Measurements from ENCODE around the gene TREML1.

DNA sequence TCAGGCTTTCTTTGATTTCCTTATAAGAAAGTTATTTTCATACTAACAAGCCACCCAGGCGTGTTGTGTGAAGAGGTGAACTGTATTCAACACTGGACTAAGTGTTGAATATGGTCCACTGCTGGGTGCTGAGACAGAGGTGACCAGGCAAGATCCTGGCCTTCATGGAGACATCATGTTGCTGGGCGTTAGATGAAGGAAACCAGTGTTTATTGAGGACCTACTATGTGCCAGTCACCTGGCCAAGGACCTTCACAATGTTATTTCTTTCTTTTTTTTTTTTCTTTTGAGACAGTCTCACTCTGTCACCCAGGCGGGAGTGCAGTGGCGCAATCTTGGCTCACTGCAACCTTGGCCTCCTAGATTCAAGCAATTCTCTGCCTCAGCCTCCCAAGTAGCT, 1.9 kb upstream of the TREML1 start:
- no peak for TF ChIP-seq CTCF (conservative IDR thresholded peaks at IDR 0.05; ENCODE audit: low read depth, low read length)
- TF ChIP-seq EZH2 (IDR thresholded peaks at IDR 0.05; ENCODE audit: borderline replicate concordance, low read depth, low read length, poor library complexity, severe bottlenecking): no peak

Data from A673 (cell line).